ENCODE data around the gene WDR48.

GRCh38 chr3:39137435-39137936 lies 85.7 kb downstream of the WDR48 start:
- TF ChIP-seq RAD21 (conservative IDR thresholded peaks at IDR 0.05), result no peak
- TF ChIP-seq POLR2AphosphoS5 (IDR thresholded peaks at IDR 0.05), result no peak
- no peak for TF ChIP-seq CTCF (IDR thresholded peaks at IDR 0.05; ENCODE audit: poor library complexity, severe bottlenecking)
- no peak for TF ChIP-seq EZH2 (IDR thresholded peaks at IDR 0.05; ENCODE audit: borderline replicate concordance, insufficient read depth, low read length, poor library complexity, severe bottlenecking)
- TF ChIP-seq MXI1 (conservative IDR thresholded peaks at IDR 0.05; ENCODE audit: poor library complexity, severe bottlenecking), result no peak
- TF ChIP-seq EP300 (conservative IDR thresholded peaks at IDR 0.05; ENCODE audit: poor library complexity, severe bottlenecking), result no peak
- TF ChIP-seq, protein P1, sequence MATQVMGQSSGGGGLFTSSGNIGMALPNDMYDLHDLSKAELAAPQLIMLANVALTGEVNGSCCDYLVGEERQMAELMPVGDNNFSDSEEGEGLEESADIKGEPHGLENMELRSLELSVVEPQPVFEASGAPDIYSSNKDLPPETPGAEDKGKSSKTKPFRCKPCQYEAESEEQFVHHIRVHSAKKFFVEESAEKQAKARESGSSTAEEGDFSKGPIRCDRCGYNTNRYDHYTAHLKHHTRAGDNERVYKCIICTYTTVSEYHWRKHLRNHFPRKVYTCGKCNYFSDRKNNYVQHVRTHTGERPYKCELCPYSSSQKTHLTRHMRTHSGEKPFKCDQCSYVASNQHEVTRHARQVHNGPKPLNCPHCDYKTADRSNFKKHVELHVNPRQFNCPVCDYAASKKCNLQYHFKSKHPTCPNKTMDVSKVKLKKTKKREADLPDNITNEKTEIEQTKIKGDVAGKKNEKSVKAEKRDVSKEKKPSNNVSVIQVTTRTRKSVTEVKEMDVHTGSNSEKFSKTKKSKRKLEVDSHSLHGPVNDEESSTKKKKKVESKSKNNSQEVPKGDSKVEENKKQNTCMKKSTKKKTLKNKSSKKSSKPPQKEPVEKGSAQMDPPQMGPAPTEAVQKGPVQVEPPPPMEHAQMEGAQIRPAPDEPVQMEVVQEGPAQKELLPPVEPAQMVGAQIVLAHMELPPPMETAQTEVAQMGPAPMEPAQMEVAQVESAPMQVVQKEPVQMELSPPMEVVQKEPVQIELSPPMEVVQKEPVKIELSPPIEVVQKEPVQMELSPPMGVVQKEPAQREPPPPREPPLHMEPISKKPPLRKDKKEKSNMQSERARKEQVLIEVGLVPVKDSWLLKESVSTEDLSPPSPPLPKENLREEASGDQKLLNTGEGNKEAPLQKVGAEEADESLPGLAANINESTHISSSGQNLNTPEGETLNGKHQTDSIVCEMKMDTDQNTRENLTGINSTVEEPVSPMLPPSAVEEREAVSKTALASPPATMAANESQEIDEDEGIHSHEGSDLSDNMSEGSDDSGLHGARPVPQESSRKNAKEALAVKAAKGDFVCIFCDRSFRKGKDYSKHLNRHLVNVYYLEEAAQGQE (IDR thresholded peaks at IDR 0.05; ENCODE audit: borderline replicate concordance), result no peak
- no peak for TF ChIP-seq TAF1 (IDR thresholded peaks at IDR 0.05; ENCODE audit: low read depth)
- TF ChIP-seq SMC3 (conservative IDR thresholded peaks at IDR 0.05; ENCODE audit: poor library complexity), result no peak

Data from neural cell (in vitro differentiated cells).